ENCODE data around the gene CLEC2B. TPM values are rescaled to one million over a fixed set of nuclear protein-coding genes. Genes with fewer than 3 reads are reported as not detected.

CLEC2B gene
- total and polyA plus RNA-seq, 4 donors, result 2.9 to 4.2 (median 3.1) TPM

- H3K4me1 ChIP-seq (ENCODE audit: control insufficient read depth in 4 of 4, insufficient read depth in 4 of 4, low read length in 3 of 4), result no peaks in the 10 kb centered on the region
- peak overlapping the region in 1 of 2 donors; percentile 50 for H3K9ac ChIP-seq (ENCODE audit: low read depth in 1 of 2, low read length in 2 of 2)
- WGBS, result 58% methylated on average over 4 of the region's 4 CpGs
- H3K36me3 ChIP-seq (ENCODE audit: control insufficient read depth in 4 of 4, insufficient read depth in 3 of 4, low read depth in 1 of 4, low read length in 3 of 4), result no peaks in the 10 kb centered on the region
- H3K27ac ChIP-seq (ENCODE audit: low read depth in 1 of 2, low read length in 2 of 2), result no peak overlapping the region
- no peak for DNase-seq (ENCODE audit: low spot score)
- peak overlapping the region in 1 of 3 donors; percentile 20 for H3K4me3 ChIP-seq (ENCODE audit: low read depth in 1 of 3, low read length in 3 of 3)
- no peak for TF ChIP-seq JUND (IDR thresholded peaks at IDR 0.05)
- no peak for TF ChIP-seq ZBTB33 (IDR thresholded peaks at IDR 0.05)
- no peak for TF ChIP-seq FOXA2 (IDR thresholded peaks at IDR 0.05)
- TF ChIP-seq GABPA (IDR thresholded peaks at IDR 0.05 in 1 of 2, conservative IDR thresholded peaks at IDR 0.05 in 1 of 2), result no peak
- no peak for TF ChIP-seq RAD21 (IDR thresholded peaks at IDR 0.05)
- TF ChIP-seq HNF4G (IDR thresholded peaks at IDR 0.05), result no peak
- no peak for TF ChIP-seq FOXA1 (IDR thresholded peaks at IDR 0.05)
- no peak for TF ChIP-seq YY1 (IDR thresholded peaks at IDR 0.05)
- H3K27me3 ChIP-seq (ENCODE audit: control insufficient read depth in 4 of 4, insufficient read depth in 4 of 4, low read length in 3 of 4), result no peaks in the 10 kb centered on the region
- H3K9me3 ChIP-seq (ENCODE audit: control insufficient read depth in 4 of 4, low read length in 3 of 4), result no peaks in the 10 kb centered on the region
These were observed 4.1 kb downstream of the CLEC2B start for GRCh38 chr12:9864913-9865675.

- Histone ChIP-seq H3K27me3 (ENCODE audit: control insufficient read depth in 4 of 4, insufficient read depth in 4 of 4, low read length in 3 of 4) (no peaks in the 10 kb centered on the region), H3K4me3 (ENCODE audit: low read depth in 1 of 3, low read length in 3 of 3) (no peak overlapping the region), H3K4me1 (ENCODE audit: control insufficient read depth in 4 of 4, insufficient read depth in 4 of 4, low read length in 3 of 4) (no peaks in the 10 kb centered on the region), H3K36me3 (ENCODE audit: control insufficient read depth in 4 of 4, insufficient read depth in 3 of 4, low read depth in 1 of 4, low read length in 3 of 4) (peaks cover 0 to 6% (median 2%) of the 10 kb centered on the region in 4 donors), H3K27ac (ENCODE audit: low read depth in 1 of 2, low read length in 2 of 2) (no peak overlapping the region), H3K9me3 (ENCODE audit: control insufficient read depth in 4 of 4, low read length in 3 of 4) (no peaks in the 10 kb centered on the region), H3K9ac (ENCODE audit: low read depth in 1 of 2, low read length in 2 of 2) (no peak overlapping the region)
- TF ChIP-seq RAD21 (IDR thresholded peaks at IDR 0.05) (no peak), FOXA2 (IDR thresholded peaks at IDR 0.05) (no peak), ZBTB33 (IDR thresholded peaks at IDR 0.05) (no peak), HNF4A (conservative IDR thresholded peaks at IDR 0.05) (no peak), TAF1 (conservative IDR thresholded peaks at IDR 0.05) (no peak), ATF3 (IDR thresholded peaks at IDR 0.05) (no peak), NR2F2 (IDR thresholded peaks at IDR 0.05) (no peak), YY1 (IDR thresholded peaks at IDR 0.05) (no peak), JUND (IDR thresholded peaks at IDR 0.05) (no peak), EGR1 (IDR thresholded peaks at IDR 0.05; ENCODE audit: low read depth in 2 of 2) (no peak)
- DNase-seq (ENCODE audit: low spot score), result no peak
These were observed 11.0 kb downstream of the CLEC2B start for GRCh38 chr12:9858135-9858534.

GRCh38 chr12:9856894-9857293 lies 12.3 kb downstream of the CLEC2B start:
- Histone ChIP-seq H3K27me3 (ENCODE audit: control insufficient read depth in 4 of 4, insufficient read depth in 4 of 4, low read length in 3 of 4) (no peaks in the 10 kb centered on the region), H3K4me1 (ENCODE audit: control insufficient read depth in 4 of 4, insufficient read depth in 4 of 4, low read length in 3 of 4) (no peaks in the 10 kb centered on the region), H3K27ac (ENCODE audit: low read depth in 1 of 2, low read length in 2 of 2) (no peak overlapping the region), H3K9ac (ENCODE audit: low read depth in 1 of 2, low read length in 2 of 2) (no peak overlapping the region), H3K9me3 (ENCODE audit: control insufficient read depth in 4 of 4, low read length in 3 of 4) (no peaks in the 10 kb centered on the region), H3K36me3 (ENCODE audit: control insufficient read depth in 4 of 4, insufficient read depth in 3 of 4, low read depth in 1 of 4, low read length in 3 of 4) (peaks cover 0 to 6% (median 2%) of the 10 kb centered on the region in 4 donors), H3K4me3 (ENCODE audit: low read depth in 1 of 3, low read length in 3 of 3) (no peak overlapping the region)
- TF ChIP-seq SP1 (IDR thresholded peaks at IDR 0.05) (no peak), YY1 (IDR thresholded peaks at IDR 0.05) (peak; percentile 22), MAX (IDR thresholded peaks at IDR 0.05) (no peak), FOXA2 (IDR thresholded peaks at IDR 0.05) (no peak), CTCF (IDR thresholded peaks at IDR 0.05; ENCODE audit: low read depth, low read length, missing input control) (no peak), ZBTB33 (IDR thresholded peaks at IDR 0.05) (no peak), NR2F2 (IDR thresholded peaks at IDR 0.05) (no peak)
- WGBS, result 67% methylated on average over 3 of the region's 3 CpGs
- DNase-seq (ENCODE audit: low spot score), result no peak
